K562 (cell line): ENCODE data around the gene MINDY3. TPM values are rescaled to one million over a fixed set of nuclear protein-coding genes. Genes with fewer than 3 reads are reported as not detected.

Source experiments
- ATAC-seq: fragments of 200-7000 bp; cut with Tn5 transposase; 3 replicates; pipeline ENCODE4 v1.9.1; 2020; ENCODE audit warnings: moderate library complexity
- BruUV-seq: library from RNA; stranded (reverse); fragments of 400-500 nt; replicated peaks from 2 replicates; lab custom pipeline; 2021; lab: Mats Ljungman, UMichigan
- CTCF ChIA-PET: fragments of 300-600 bp; formaldehyde crosslinking; extraction: SDS; loops from one replicate; lab custom pipeline; 2021; ENCODE audit warnings: low intra/inter-chr PET ratio; lab: Yijun Ruan, JAX
- POLR2A ChIA-PET: fragments of 300-600, 350-650 bp; sonication (Branson Sonifier 250); formaldehyde crosslinking; extraction: SDS; loops from one replicate; lab custom pipeline; 2021; ENCODE audit warnings: antibody characterized with exemption, inconsistent platforms; lab: Yijun Ruan, JAX
- DNase-seq, 4 experiments: peaks; one replicate each; pipeline versions ENCODE4 v3.0.0 to v3.0.0-alpha.2; 2011 to 2018; ENCODE audit warnings: low spot score in 3 of 4, mixed read lengths in 3 of 4; ENCODE audit errors: extremely low read depth in 1 of 4
- FAIRE-seq: peaks from 2 replicates; lab custom pipeline; 2011; peaks lifted over from hg19 to GRCh38; lab: Jason Lieb, UNC
- H2AFZ ChIP-seq: 2 replicates; pipeline ENCODE4 v1.6.0; 2011; ENCODE audit warnings: low read depth, low read length, control low read depth, inconsistent platforms
- H3K27ac ChIP-seq: fragments of 200-600 bp; 3 replicates; pipeline ENCODE4 v1.8.0; 2011; ENCODE audit warnings: low read depth, mild to moderate bottlenecking, control low read depth, inconsistent platforms, low read length, moderate library complexity, mixed read lengths; ENCODE audit errors: extremely low read depth
- H3K27me3 ChIP-seq, 2 experiments: fragments of 300-600 bp in 1 of 2; 2 replicates in 1 of 2; 3 replicates in 1 of 2; pipeline versions ENCODE4 v1.6.0 to v1.8.0; 2011; ENCODE audit warnings: inconsistent platforms in 2 of 2, low read length in 2 of 2, mild to moderate bottlenecking in 1 of 2, mixed read lengths in 1 of 2, moderate library complexity in 1 of 2; ENCODE audit not compliant: control insufficient read depth in 2 of 2, insufficient read depth in 2 of 2
- H3K36me3 ChIP-seq: fragments of 300-600 bp; 3 replicates; pipeline ENCODE4 v1.8.0; 2011; ENCODE audit warnings: mild to moderate bottlenecking, low read length, inconsistent platforms; ENCODE audit not compliant: control insufficient read depth, insufficient read depth
- H3K4me1 ChIP-seq, 2 experiments: fragments of 200-600 bp in 1 of 2; replicated peaks in 1 of 2; 2 replicates in 1 of 2; 3 replicates in 1 of 2; pipeline versions ENCODE4 v1.5.1 to v1.8.0; 2011; ENCODE audit warnings: inconsistent platforms in 2 of 2, low read length in 2 of 2, mild to moderate bottlenecking in 1 of 2, mixed read lengths in 1 of 2, moderate library complexity in 1 of 2; ENCODE audit not compliant: control insufficient read depth in 2 of 2, insufficient read depth in 2 of 2
- H3K4me2 ChIP-seq: 2 replicates; pipeline ENCODE4 v1.6.1; 2011; ENCODE audit warnings: low read length, control low read depth, inconsistent platforms, mixed read lengths; ENCODE audit not compliant: insufficient read depth
- H3K4me3 ChIP-seq: fragments of 200-600 bp; sonication (generic), shearing (Covaris generic); 2 replicates; pipeline ENCODE4 v1.5.1; 2016; ENCODE audit warnings: control low read depth, inconsistent platforms
- H3K79me2 ChIP-seq: fragments of 200-600 bp; 3 replicates; pipeline ENCODE4 v1.8.0; 2011; ENCODE audit warnings: low read length, inconsistent platforms; ENCODE audit not compliant: control insufficient read depth, insufficient read depth
- H3K9ac ChIP-seq, 2 experiments: 2 replicates each; pipeline versions ENCODE4 v1.6.0 to v1.6.1; 2011; ENCODE audit warnings: low read depth in 2 of 2, low read length in 2 of 2, control low read depth in 1 of 2, inconsistent platforms in 1 of 2, mild to moderate bottlenecking in 1 of 2, mixed read lengths in 1 of 2; ENCODE audit not compliant: insufficient read depth in 1 of 2
- H3K9me1 ChIP-seq: one replicate; pipeline ENCODE4 v1.6.0; 2011; ENCODE audit warnings: inconsistent platforms, mild to moderate bottlenecking, low read length, moderate library complexity; ENCODE audit not compliant: control insufficient read depth, insufficient read depth
- H3K9me3 ChIP-seq: replicated peaks from 2 replicates; pipeline ENCODE4 v1.5.1; 2011; ENCODE audit warnings: low read depth, low read length, inconsistent platforms; ENCODE audit not compliant: control insufficient read depth, insufficient read depth
- H4K20me1 ChIP-seq: replicated peaks from 2 replicates; pipeline ENCODE4 v1.6.1; 2011; ENCODE audit warnings: low read length, inconsistent platforms, mixed read lengths; ENCODE audit not compliant: control insufficient read depth, insufficient read depth
- FOXA3 ChIP-seq, 2 experiments: fragments of 450-650 bp in 1 of 2; sonication (generic) in 1 of 2; formaldehyde crosslinking; IDR thresholded peaks in 1 of 2; conservative IDR thresholded peaks in 1 of 2; 2 replicates each; pipeline versions ENCODE4 v1.4.0 to v1.8.0; 2020 to 2022; ENCODE audit warnings: mild to moderate bottlenecking in 2 of 2, missing genetic modification reagents in 1 of 2
- GTF2E2 ChIP-seq: fragments of 200-800 bp; sonication (Bioruptor generic); IDR thresholded peaks from 2 replicates; pipeline ENCODE4 v1.6.1; 2016; ENCODE audit warnings: missing genetic modification characterization, missing compliant biosample characterization
- in situ Hi-C: fragments of 300-500 bp; cut with MboI; formaldehyde crosslinking; loops from 4 replicates; pipeline ENCODE4 v1.15.0; 2018; ENCODE audit warnings: inconsistent platforms, mixed read lengths
- intact Hi-C: fragments of 100-400 bp; cut with micrococcal nuclease; formaldehyde crosslinking; loops from 2 replicates; pipeline ENCODE4 v1.14.2; 2022
- polyA plus RNA-seq, 8 experiments: library from polyadenylated mRNA; depleted of rRNA in 4 of 8; stranded (reverse) in 5 of 8; unstranded in 3 of 8; fragments of >200 nt; fragmentation: Nextera tagmentation in 2 of 8; fragmentation: Illumina TruSeq in 1 of 8; extraction: Ambion mirVana in 2 of 8; extraction: Trizol in 1 of 8; gene quantifications; 2 replicates each; pipeline versions ENCODE4 v1.2.1 to v1.2.3, GENCODE V29; 2011 to 2014; ENCODE audit warnings: inconsistent platforms in 1 of 8, missing spikeins in 1 of 8
- total RNA-seq, 7 experiments: library from RNA; depleted of rRNA in 6 of 7; stranded (reverse); fragments of >200 nt in 6 of 7; fragmentation: Illumina TruSeq in 2 of 7; extraction: Trizol in 2 of 7; gene quantifications; 2 replicates each; pipeline versions ENCODE4 v1.2.1 to v1.2.3, GENCODE V29; 2011 to 2021; ENCODE audit warnings: low replicate concordance in 1 of 7
- TF ChIP-seq, protein P1 (sequence below), 2 experiments: fragments of 450-650 bp in 1 of 2; IDR thresholded peaks; 2 replicates each; pipeline ENCODE4 v1.6.1; 2011 to 2017; ENCODE audit warnings: low read depth in 2 of 2, antibody characterized with exemption in 1 of 2, borderline replicate concordance in 1 of 2, low read length in 1 of 2, mild to moderate bottlenecking in 1 of 2, mixed read lengths in 1 of 2; ENCODE audit not compliant: control insufficient read depth in 1 of 2

The MINDY3 gene
- total and polyA plus RNA-seq, 9 of the 15 experiments (the other 6 are each of a cell fraction or from before 2014, with no cell fraction given): 14.0 to 35.9 (median 23.6) TPM

DNA sequence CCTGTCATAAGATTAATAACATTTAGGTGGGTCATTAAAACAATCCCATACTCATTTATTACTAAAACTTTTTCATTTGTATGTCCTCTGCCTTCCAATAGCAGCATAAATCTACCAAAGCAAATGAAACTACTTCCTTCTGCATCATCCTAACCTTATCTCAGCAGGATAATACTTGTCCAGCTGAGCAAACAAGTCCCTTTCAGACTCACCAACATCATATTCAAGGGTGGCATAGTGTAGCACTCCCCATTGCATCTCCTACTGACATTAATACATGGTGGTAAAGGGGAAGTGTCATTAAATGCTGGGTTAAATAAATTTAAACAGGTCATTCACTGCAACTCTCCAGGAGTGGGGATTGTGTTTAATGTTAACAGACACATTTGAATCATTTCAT is 3.4 kb upstream of the MINDY3 start:
- no peak for FAIRE-seq
- no peak overlapping the region for H3K9ac ChIP-seq

More for the DNA sequence above, 3.4 kb upstream of the MINDY3 start:
- no peaks in the 10 kb centered on the region for H3K9me1 ChIP-seq
- peak; percentile 63 to 98; a peak in 3 of 4 replicates for TF ChIP-seq FOXA3 (CRISPR knock-in tag; conservative IDR thresholded peaks at IDR 0.05 in 1 of 2, IDR thresholded peaks at IDR 0.05 in 1 of 2)
- TF ChIP-seq GTF2E2 (tag): no peak
- TF ChIP-seq, protein P1, sequence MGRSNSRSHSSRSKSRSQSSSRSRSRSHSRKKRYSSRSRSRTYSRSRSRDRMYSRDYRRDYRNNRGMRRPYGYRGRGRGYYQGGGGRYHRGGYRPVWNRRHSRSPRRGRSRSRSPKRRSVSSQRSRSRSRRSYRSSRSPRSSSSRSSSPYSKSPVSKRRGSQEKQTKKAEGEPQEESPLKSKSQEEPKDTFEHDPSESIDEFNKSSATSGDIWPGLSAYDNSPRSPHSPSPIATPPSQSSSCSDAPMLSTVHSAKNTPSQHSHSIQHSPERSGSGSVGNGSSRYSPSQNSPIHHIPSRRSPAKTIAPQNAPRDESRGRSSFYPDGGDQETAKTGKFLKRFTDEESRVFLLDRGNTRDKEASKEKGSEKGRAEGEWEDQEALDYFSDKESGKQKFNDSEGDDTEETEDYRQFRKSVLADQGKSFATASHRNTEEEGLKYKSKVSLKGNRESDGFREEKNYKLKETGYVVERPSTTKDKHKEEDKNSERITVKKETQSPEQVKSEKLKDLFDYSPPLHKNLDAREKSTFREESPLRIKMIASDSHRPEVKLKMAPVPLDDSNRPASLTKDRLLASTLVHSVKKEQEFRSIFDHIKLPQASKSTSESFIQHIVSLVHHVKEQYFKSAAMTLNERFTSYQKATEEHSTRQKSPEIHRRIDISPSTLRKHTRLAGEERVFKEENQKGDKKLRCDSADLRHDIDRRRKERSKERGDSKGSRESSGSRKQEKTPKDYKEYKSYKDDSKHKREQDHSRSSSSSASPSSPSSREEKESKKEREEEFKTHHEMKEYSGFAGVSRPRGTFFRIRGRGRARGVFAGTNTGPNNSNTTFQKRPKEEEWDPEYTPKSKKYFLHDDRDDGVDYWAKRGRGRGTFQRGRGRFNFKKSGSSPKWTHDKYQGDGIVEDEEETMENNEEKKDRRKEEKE (IDR thresholded peaks at IDR 0.05; ENCODE audit: borderline replicate concordance in 1 of 2, control insufficient read depth in 1 of 2, low read depth in 2 of 2, low read length in 1 of 2): no peak
- H2AFZ ChIP-seq: no peak overlapping the region
- H3K36me3 ChIP-seq: no peaks in the 10 kb centered on the region
- H3K27ac ChIP-seq: no peak overlapping the region
- H4K20me1 ChIP-seq: no peaks in the 10 kb centered on the region
- in situ Hi-C loops (no loop called here), intact Hi-C loops (no loop called here)
- ChIA-PET POLR2A (no interaction called here), CTCF (no interaction called here)
- H3K9me3 ChIP-seq: no peaks in the 10 kb centered on the region
- H3K27me3 ChIP-seq: no peaks in the 10 kb centered on the region; a peak in 1 of 5 replicates
- ATAC-seq: no peak
- DNase-seq: no peak
- no peak overlapping the region for H3K4me2 ChIP-seq
- peaks cover 0 to 6% of the 10 kb centered on the region in 2 experiments; a peak in 2 of 5 replicates for H3K4me1 ChIP-seq
- peaks cover 18% of the 10 kb centered on the region for H3K79me2 ChIP-seq
- no TSS peak for BruUV-seq
- H3K4me3 ChIP-seq: no peak overlapping the region
